Activated naive CD8-positive, alpha-beta T cell treated with anti-CD3 and anti-CD28 coated beads, Interleukin-2, amount 50 U/mL, for 24 hours (primary cell): ENCODE results near the gene CSTB.
A peak's percentile ranks its signal among the peaks of the same experiment; 100 is the strongest.

Experiments used
- ATAC-seq: fragments of 150-1000 bp; cut with Tn5 transposase; one replicate; pipeline ENCODE4 v1.10.0; 2021
- DNase-seq: peaks from one replicate; pipeline ENCODE4 v3.0.0; 2021
- H3K27ac Mint-ChIP-seq: one replicate; pipeline ENCODE4 v1.8.0; 2021; ENCODE audit warnings: mild to moderate bottlenecking, mixed read lengths
- H3K27me3 Mint-ChIP-seq: one replicate; pipeline ENCODE4 v1.8.0; 2021; ENCODE audit warnings: mixed read lengths
- H3K36me3 Mint-ChIP-seq: one replicate; pipeline ENCODE4 v1.8.0; 2021; ENCODE audit warnings: low read depth, mixed read lengths
- H3K4me1 Mint-ChIP-seq: one replicate; pipeline ENCODE4 v1.8.0; 2021; ENCODE audit warnings: mixed read lengths
- H3K4me3 Mint-ChIP-seq: one replicate; pipeline ENCODE4 v1.8.0; 2021; ENCODE audit warnings: mild to moderate bottlenecking, moderate library complexity, mixed read lengths
- H3K9me3 Mint-ChIP-seq: one replicate; pipeline ENCODE4 v1.8.0; 2021; ENCODE audit warnings: mixed read lengths

CSTB gene

GRCh38 chr21:43771698-43772424, 4.2 kb downstream of the CSTB start:
- Mint-ChIP-seq H3K4me1 (peaks cover 21% of the 10 kb centered on the region), H3K27me3 (no peaks in the 10 kb centered on the region), H3K4me3 (no peak overlapping the region), H3K36me3 (peaks cover 15% of the 10 kb centered on the region), H3K9me3 (no peaks in the 10 kb centered on the region), H3K27ac (no peak overlapping the region)
- no peak for ATAC-seq
- DNase-seq = no peak

GRCh38 chr21:43771199-43771675, 4.9 kb downstream of the CSTB start:
- peaks cover 21% of the 10 kb centered on the region for H3K4me1 Mint-ChIP-seq
- H3K27ac Mint-ChIP-seq = no peak overlapping the region
- ATAC-seq (no peak), DNase-seq (no peak)
- no peak overlapping the region for H3K4me3 Mint-ChIP-seq
- H3K36me3 Mint-ChIP-seq = peaks cover 15% of the 10 kb centered on the region
- H3K9me3 Mint-ChIP-seq = no peaks in the 10 kb centered on the region
- no peaks in the 10 kb centered on the region for H3K27me3 Mint-ChIP-seq

- Mint-ChIP-seq H3K4me1 (peaks cover 15% of the 10 kb centered on the region), H3K36me3 (peaks cover 15% of the 10 kb centered on the region), H3K27ac (no peak overlapping the region), H3K9me3 (no peaks in the 10 kb centered on the region), H3K27me3 (no peaks in the 10 kb centered on the region), H3K4me3 (no peak overlapping the region)
- DNase-seq = no peak
- no peak for ATAC-seq
Observed at GRCh38 chr21:43770066-43770655, 5.9 kb downstream of the CSTB start.

- peaks cover 11% of the 10 kb centered on the region for H3K4me1 Mint-ChIP-seq
- peaks cover 15% of the 10 kb centered on the region for H3K36me3 Mint-ChIP-seq
Observed at GRCh38 chr21:43769325-43769958, 6.7 kb downstream of the CSTB start.

GRCh38 chr21:43768868-43769167, 7.3 kb downstream of the CSTB start:
- Mint-ChIP-seq H3K9me3 (no peaks in the 10 kb centered on the region), H3K4me1 (peaks cover 8% of the 10 kb centered on the region), H3K36me3 (peaks cover 11% of the 10 kb centered on the region), H3K4me3 (no peak overlapping the region), H3K27me3 (no peaks in the 10 kb centered on the region), H3K27ac (no peak overlapping the region)
- ATAC-seq (no peak), DNase-seq (no peak)

More at GRCh38 chr21:43769325-43769958, 6.7 kb downstream of the CSTB start:
- Mint-ChIP-seq H3K4me3 (no peak overlapping the region), H3K27me3 (no peaks in the 10 kb centered on the region), H3K9me3 (no peaks in the 10 kb centered on the region), H3K27ac (no peak overlapping the region)
- ATAC-seq (no peak), DNase-seq (no peak)

GRCh38 chr21:43767984-43768867, 7.9 kb downstream of the CSTB start:
- Mint-ChIP-seq H3K27ac (no peak overlapping the region), H3K4me1 (peaks cover 8% of the 10 kb centered on the region), H3K27me3 (no peaks in the 10 kb centered on the region), H3K36me3 (peaks cover 9% of the 10 kb centered on the region), H3K9me3 (no peaks in the 10 kb centered on the region), H3K4me3 (no peak overlapping the region)
- DNase-seq (no peak), ATAC-seq (no peak)

- no peak overlapping the region for H3K4me3 Mint-ChIP-seq
- no peaks in the 10 kb centered on the region for H3K27me3 Mint-ChIP-seq
- peaks cover 7% of the 10 kb centered on the region for H3K4me1 Mint-ChIP-seq
- ATAC-seq = peak; percentile 7
- H3K9me3 Mint-ChIP-seq = no peaks in the 10 kb centered on the region
- DNase-seq = no peak
- peaks cover 7% of the 10 kb centered on the region for H3K36me3 Mint-ChIP-seq
- H3K27ac Mint-ChIP-seq = no peak overlapping the region
Observed at GRCh38 chr21:43767498-43767983, 8.6 kb downstream of the CSTB start.

GRCh38 chr21:43766734-43767497, 9.2 kb downstream of the CSTB start:
- Mint-ChIP-seq H3K4me3 (no peak overlapping the region), H3K4me1 (peaks cover 6% of the 10 kb centered on the region), H3K36me3 (peaks cover 7% of the 10 kb centered on the region), H3K27ac (no peak overlapping the region), H3K9me3 (no peaks in the 10 kb centered on the region), H3K27me3 (no peaks in the 10 kb centered on the region)
- ATAC-seq (no peak), DNase-seq (no peak)

GRCh38 chr21:43764576-43765495, 11.3 kb downstream of the CSTB start:
- no peak overlapping the region for H3K4me3 Mint-ChIP-seq
- no peak overlapping the region for H3K27ac Mint-ChIP-seq
- H3K27me3 Mint-ChIP-seq = no peaks in the 10 kb centered on the region
- H3K4me1 Mint-ChIP-seq = no peaks in the 10 kb centered on the region
- DNase-seq = no peak
- ATAC-seq = no peak
- no peaks in the 10 kb centered on the region for H3K9me3 Mint-ChIP-seq
- peaks cover 1% of the 10 kb centered on the region for H3K36me3 Mint-ChIP-seq

GRCh38 chr21:43763901-43764523, 12.1 kb downstream of the CSTB start:
- Mint-ChIP-seq H3K4me1 (no peaks in the 10 kb centered on the region), H3K36me3 (peaks cover 1% of the 10 kb centered on the region), H3K27me3 (no peaks in the 10 kb centered on the region), H3K27ac (no peak overlapping the region), H3K4me3 (no peak overlapping the region), H3K9me3 (no peaks in the 10 kb centered on the region)
- no peak for ATAC-seq
- DNase-seq = no peak

- H3K9me3 Mint-ChIP-seq = no peaks in the 10 kb centered on the region
- no peak overlapping the region for H3K4me3 Mint-ChIP-seq
- DNase-seq (no peak), ATAC-seq (no peak)
- H3K27me3 Mint-ChIP-seq = no peaks in the 10 kb centered on the region
- peaks cover 3% of the 10 kb centered on the region for H3K36me3 Mint-ChIP-seq
- no peak overlapping the region for H3K27ac Mint-ChIP-seq
- H3K4me1 Mint-ChIP-seq = no peaks in the 10 kb centered on the region
Observed at GRCh38 chr21:43762303-43763128, 13.6 kb downstream of the CSTB start.

GRCh38 chr21:43761886-43762285, 14.2 kb downstream of the CSTB start:
- no peaks in the 10 kb centered on the region for H3K4me1 Mint-ChIP-seq
- peaks cover 3% of the 10 kb centered on the region for H3K36me3 Mint-ChIP-seq
- ATAC-seq = no peak
- no peaks in the 10 kb centered on the region for H3K27me3 Mint-ChIP-seq
- H3K4me3 Mint-ChIP-seq = no peak overlapping the region
- no peak for DNase-seq
- no peak overlapping the region for H3K27ac Mint-ChIP-seq
- H3K9me3 Mint-ChIP-seq = no peaks in the 10 kb centered on the region
